Loucy (cell line): ENCODE data around the gene IRF2BP2.
A peak's percentile ranks its signal among the peaks of the same experiment; 100 is the strongest.

Source experiments
- H2AFZ ChIP-seq: fragments of 200-600 bp; sonication (generic); 2 replicates; pipeline ENCODE4 v1.6.0; 2016; ENCODE audit warnings: antibody characterized with exemption, mild to moderate bottlenecking, low read length, moderate library complexity
- H3F3A ChIP-seq: fragments of 200-600 bp; 2 replicates; pipeline ENCODE4 v1.6.0; 2016; ENCODE audit warnings: antibody characterized with exemption, low read depth, mild to moderate bottlenecking
- H3K27me3 ChIP-seq: fragments of 200-600 bp; sonication (generic); 2 replicates; pipeline ENCODE4 v1.6.1; 2014; ENCODE audit warnings: low read length, mild to moderate bottlenecking; ENCODE audit not compliant: insufficient read depth, poor library complexity, severe bottlenecking
- H3K36me3 ChIP-seq: fragments of 200-600 bp; sonication (generic); 2 replicates; pipeline ENCODE4 v1.6.1; 2016; ENCODE audit warnings: low read length; ENCODE audit not compliant: insufficient read depth
- H3K4me1 ChIP-seq: fragments of 200-600 bp; sonication (generic); 2 replicates; pipeline ENCODE4 v1.5.1; 2014; ENCODE audit warnings: low read length, mild to moderate bottlenecking; ENCODE audit not compliant: insufficient read depth, poor library complexity, severe bottlenecking
- H3K4me2 ChIP-seq: fragments of 200-600 bp; sonication (generic); 2 replicates; pipeline ENCODE4 v1.6.0; 2014; ENCODE audit warnings: antibody characterized with exemption, low read length, low read depth, mild to moderate bottlenecking; ENCODE audit not compliant: poor library complexity, severe bottlenecking
- H3K4me3 ChIP-seq: fragments of 200-600 bp; sonication (generic); 2 replicates; pipeline ENCODE4 v1.5.1; 2014; ENCODE audit warnings: low read length, mild to moderate bottlenecking, mixed read lengths; ENCODE audit not compliant: poor library complexity, severe bottlenecking
- H3K79me2 ChIP-seq: fragments of 200-600 bp; sonication (generic); 2 replicates; pipeline ENCODE4 v1.6.1; 2014; ENCODE audit warnings: low read length; ENCODE audit not compliant: insufficient read depth
- H3K9ac ChIP-seq: fragments of 200-600 bp; sonication (generic); 2 replicates; pipeline ENCODE4 v1.6.0; 2014; ENCODE audit warnings: mild to moderate bottlenecking, low read depth, low read length, moderate library complexity; ENCODE audit not compliant: poor library complexity, severe bottlenecking
- H3K9me2 ChIP-seq: fragments of 200-600 bp; sonication (generic); replicated peaks from 2 replicates; pipeline ENCODE4 v1.6.1; 2016; ENCODE audit warnings: low read depth, low read length, mixed read lengths
- H3K9me3 ChIP-seq: fragments of 200-600 bp; sonication (generic); 2 replicates; pipeline ENCODE4 v1.6.1; 2014; ENCODE audit warnings: mild to moderate bottlenecking, antibody characterized with exemption, low read length, low read depth; ENCODE audit not compliant: insufficient read depth
- H4K20me1 ChIP-seq: fragments of 200-600 bp; sonication (generic); 2 replicates; pipeline ENCODE4 v1.6.0; 2014; ENCODE audit warnings: antibody characterized with exemption, low read length, mild to moderate bottlenecking; ENCODE audit not compliant: insufficient read depth, poor library complexity, severe bottlenecking
- EZH2phosphoT487 ChIP-seq: fragments of 200-600 bp; IDR thresholded peaks from 2 replicates; pipeline ENCODE4 v1.6.1; 2018; ENCODE audit warnings: antibody characterized with exemption, mild to moderate bottlenecking, moderate library complexity, borderline replicate concordance
- TF ChIP-seq, protein P1 (sequence below): fragments of 200-600 bp; sonication (generic); conservative IDR thresholded peaks from 2 replicates; pipeline ENCODE4 v1.5.1; 2014; ENCODE audit warnings: mild to moderate bottlenecking, antibody characterized with exemption, low read length

IRF2BP2 gene

DNA sequence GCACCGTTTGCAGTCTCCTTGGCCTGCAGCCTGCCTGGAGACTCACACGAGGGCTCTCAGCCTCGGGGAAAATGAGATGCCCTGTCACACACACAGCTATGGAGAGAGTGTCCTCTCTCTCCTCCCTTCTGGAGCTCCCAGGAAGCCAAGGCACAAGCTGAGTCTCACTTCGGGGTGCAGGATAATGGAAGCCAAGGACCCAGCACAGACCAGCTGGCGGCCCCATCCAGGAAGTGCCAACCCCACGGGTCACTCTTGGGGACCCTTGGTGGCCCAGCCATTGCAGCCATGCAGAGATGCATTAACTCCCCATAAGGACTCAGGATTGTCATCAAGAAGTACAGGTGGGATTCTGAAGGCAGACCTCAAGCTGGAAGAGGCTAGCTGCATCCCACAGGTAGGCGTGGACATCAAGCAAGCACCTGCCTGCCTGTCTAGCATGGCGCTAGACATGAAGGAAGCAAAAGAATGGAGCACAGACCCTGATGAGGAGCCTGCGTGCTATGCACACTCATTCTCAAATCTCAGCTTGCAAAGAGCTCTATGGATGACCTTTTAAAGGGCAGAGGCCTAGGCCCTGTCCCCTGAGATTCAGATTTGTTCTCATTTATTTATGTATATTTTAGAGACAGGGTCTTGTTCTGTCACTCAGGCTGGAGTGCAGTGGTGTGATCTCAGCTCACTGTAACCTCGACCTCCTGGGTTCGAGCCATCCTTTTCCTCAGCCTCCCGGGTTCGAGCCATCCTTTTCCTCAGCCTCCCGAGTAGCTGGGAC lies 49.9 kb downstream of the IRF2BP2 start:
- H4K20me1 ChIP-seq, result no peaks in the 10 kb centered on the region
- H3K36me3 ChIP-seq, result no peaks in the 10 kb centered on the region
- no peaks in the 10 kb centered on the region for H3K27me3 ChIP-seq
- H3K4me1 ChIP-seq, result no peaks in the 10 kb centered on the region
- H3K9me2 ChIP-seq, result no peaks in the 10 kb centered on the region
- H3F3A ChIP-seq, result no peaks in the 10 kb centered on the region
- H3K4me2 ChIP-seq, result no peak overlapping the region
- H2AFZ ChIP-seq, result 0 out of 2 replicates have a peak overlapping the region, but pooled peaks have one; percentile 59
- H3K9ac ChIP-seq, result no peak overlapping the region
- no peak overlapping the region for H3K4me3 ChIP-seq
- no peaks in the 10 kb centered on the region for H3K79me2 ChIP-seq
- TF ChIP-seq, protein P1, sequence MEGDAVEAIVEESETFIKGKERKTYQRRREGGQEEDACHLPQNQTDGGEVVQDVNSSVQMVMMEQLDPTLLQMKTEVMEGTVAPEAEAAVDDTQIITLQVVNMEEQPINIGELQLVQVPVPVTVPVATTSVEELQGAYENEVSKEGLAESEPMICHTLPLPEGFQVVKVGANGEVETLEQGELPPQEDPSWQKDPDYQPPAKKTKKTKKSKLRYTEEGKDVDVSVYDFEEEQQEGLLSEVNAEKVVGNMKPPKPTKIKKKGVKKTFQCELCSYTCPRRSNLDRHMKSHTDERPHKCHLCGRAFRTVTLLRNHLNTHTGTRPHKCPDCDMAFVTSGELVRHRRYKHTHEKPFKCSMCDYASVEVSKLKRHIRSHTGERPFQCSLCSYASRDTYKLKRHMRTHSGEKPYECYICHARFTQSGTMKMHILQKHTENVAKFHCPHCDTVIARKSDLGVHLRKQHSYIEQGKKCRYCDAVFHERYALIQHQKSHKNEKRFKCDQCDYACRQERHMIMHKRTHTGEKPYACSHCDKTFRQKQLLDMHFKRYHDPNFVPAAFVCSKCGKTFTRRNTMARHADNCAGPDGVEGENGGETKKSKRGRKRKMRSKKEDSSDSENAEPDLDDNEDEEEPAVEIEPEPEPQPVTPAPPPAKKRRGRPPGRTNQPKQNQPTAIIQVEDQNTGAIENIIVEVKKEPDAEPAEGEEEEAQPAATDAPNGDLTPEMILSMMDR, result no peak
- TF ChIP-seq EZH2phosphoT487, result no peak
- no peaks in the 10 kb centered on the region for H3K9me3 ChIP-seq

DNA sequence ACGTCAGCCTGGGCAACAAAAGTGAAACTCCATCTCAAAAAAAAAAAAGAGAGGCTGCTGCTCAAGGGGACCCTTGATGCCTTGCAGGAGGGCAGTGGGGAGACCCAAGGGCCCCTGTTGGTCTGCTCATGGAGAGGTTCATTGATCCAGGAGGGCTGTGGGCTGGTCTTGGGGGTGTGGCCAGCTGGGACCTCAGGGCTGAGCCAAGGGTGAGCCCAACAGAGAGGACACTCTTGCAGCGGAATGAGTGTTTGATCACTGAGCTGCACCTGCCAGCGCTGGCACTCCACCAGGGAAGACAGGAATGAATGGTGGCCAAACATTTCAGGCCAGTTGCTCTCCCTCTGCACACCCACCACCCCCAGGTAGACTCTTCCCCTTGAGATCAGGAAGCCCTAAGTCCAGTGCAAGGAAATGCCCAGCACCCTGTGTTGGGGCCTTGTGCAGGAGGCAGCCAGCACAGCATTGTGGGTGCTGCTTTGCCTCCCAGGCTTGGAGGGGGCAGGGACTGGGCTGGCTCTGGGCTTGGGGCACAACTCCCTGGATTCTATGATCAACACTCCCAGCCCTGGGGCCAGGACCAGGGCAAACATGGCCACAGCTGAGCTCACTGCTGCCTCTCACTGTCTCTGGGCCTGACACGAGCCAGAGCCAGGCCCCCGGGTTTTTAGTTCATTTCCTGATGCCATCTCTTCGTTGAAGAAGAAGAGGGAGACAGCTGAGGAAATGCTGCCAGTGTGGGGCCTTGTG lies 50.7 kb downstream of the IRF2BP2 start:
- no peaks in the 10 kb centered on the region for H3K79me2 ChIP-seq
- no peaks in the 10 kb centered on the region for H4K20me1 ChIP-seq
- H3K4me3 ChIP-seq, result no peak overlapping the region
- H3K36me3 ChIP-seq, result no peaks in the 10 kb centered on the region
- H2AFZ ChIP-seq, result peak overlapping the region; percentile 59; the same call in 1 of the 2 replicates
- TF ChIP-seq, protein P1, result no peak
- TF ChIP-seq EZH2phosphoT487, result no peak
- H3K4me1 ChIP-seq, result no peaks in the 10 kb centered on the region
- no peak overlapping the region for H3K4me2 ChIP-seq
- no peaks in the 10 kb centered on the region for H3F3A ChIP-seq
- H3K27me3 ChIP-seq, result no peaks in the 10 kb centered on the region
- no peaks in the 10 kb centered on the region for H3K9me3 ChIP-seq
- H3K9me2 ChIP-seq, result no peaks in the 10 kb centered on the region
- H3K9ac ChIP-seq, result no peak overlapping the region

DNA sequence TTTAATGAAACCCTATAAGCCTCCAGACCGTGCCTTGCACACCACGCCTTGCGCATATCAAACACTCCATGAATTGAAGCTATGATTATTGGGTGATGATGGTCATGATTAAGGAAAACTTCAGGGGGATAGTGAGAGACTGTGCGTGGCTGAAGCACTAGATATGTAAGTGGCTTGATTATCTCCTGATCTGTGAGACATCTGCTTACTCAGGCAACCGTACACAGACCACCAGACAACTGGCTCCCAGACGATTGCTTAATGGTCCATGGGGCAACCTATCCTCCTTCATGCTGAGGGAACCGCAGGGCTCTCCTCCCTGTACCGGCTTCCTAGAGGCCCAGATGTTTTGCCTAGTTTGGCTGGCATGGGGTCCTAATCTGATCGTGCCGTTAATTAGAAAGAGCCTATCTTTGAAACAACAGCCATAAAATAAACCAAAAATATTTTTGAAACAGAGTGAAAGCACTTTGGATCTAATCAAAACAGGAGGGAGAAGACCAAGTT lies 51.6 kb downstream of the IRF2BP2 start:
- H3K27me3 ChIP-seq, result no peaks in the 10 kb centered on the region
- H3F3A ChIP-seq, result no peaks in the 10 kb centered on the region
- H4K20me1 ChIP-seq, result no peaks in the 10 kb centered on the region
- no peak overlapping the region for H2AFZ ChIP-seq
- no peaks in the 10 kb centered on the region for H3K79me2 ChIP-seq
- H3K9me2 ChIP-seq, result no peaks in the 10 kb centered on the region
- H3K4me1 ChIP-seq, result no peaks in the 10 kb centered on the region
- no peak for TF ChIP-seq EZH2phosphoT487
- TF ChIP-seq, protein P1, result no peak
- H3K4me3 ChIP-seq, result no peak overlapping the region
- H3K9me3 ChIP-seq, result no peaks in the 10 kb centered on the region
- no peaks in the 10 kb centered on the region for H3K36me3 ChIP-seq
- H3K4me2 ChIP-seq, result no peak overlapping the region
- H3K9ac ChIP-seq, result no peak overlapping the region
